ENCODE measurements around the gene EIF4G3. TPM values are rescaled to one million over a fixed set of nuclear protein-coding genes. Genes with fewer than 3 reads are reported as not detected.
A peak's percentile ranks its signal among the peaks of the same experiment; 100 is the strongest.

The EIF4G3 gene
- polyA plus RNA-seq, 1 donor (not counting 4 experiments of a cell fraction or from before 2014, with no cell fraction given), result 44.6 TPM

- H4K20me1 ChIP-seq (ENCODE audit: control insufficient read depth, extremely low read depth, insufficient read depth, low read length), result no peaks in the 10 kb centered on the region
- H3K9ac ChIP-seq (ENCODE audit: control insufficient read depth, extremely low read depth, insufficient read depth, low read length), result no peak overlapping the region
- dilution Hi-C loops (cut with MboI; ENCODE audit: extremely low pct_ligation_motif_present, low sequenced_read_pairs), result no loop called here
- H3K27ac ChIP-seq (ENCODE audit: control insufficient read depth, insufficient read depth, low read length), result no peak overlapping the region
- H3K79me2 ChIP-seq (ENCODE audit: control insufficient read depth, insufficient read depth, low read length), result no peaks in the 10 kb centered on the region
- DNase-seq (ENCODE audit: low read depth, low spot score) (no peak), FAIRE-seq (no peak)
- TF ChIP-seq EZH2 (IDR thresholded peaks at IDR 0.05; ENCODE audit: low read length) (no peak), CTCF (optimal IDR thresholded peaks at IDR 0.05 in 1 of 3, IDR thresholded peaks at IDR 0.05 in 1 of 3, conservative IDR thresholded peaks at IDR 0.05 in 1 of 3; ENCODE audit: extremely low read depth in 1 of 3, insufficient read depth in 2 of 3, low read length in 3 of 3) (peak in 1 of 3 experiments; percentile 16)
- no peaks in the 10 kb centered on the region for H3K27me3 ChIP-seq (ENCODE audit: control insufficient read depth, extremely low read depth, insufficient read depth, low read length)
- no peaks in the 10 kb centered on the region for H3K9me1 ChIP-seq (ENCODE audit: control insufficient read depth, extremely low read depth, insufficient read depth, low read length)
- H3K4me1 ChIP-seq (ENCODE audit: control insufficient read depth, extremely low read depth, insufficient read depth, low read length), result peaks cover 10% of the 10 kb centered on the region
- H3K4me3 ChIP-seq (ENCODE audit: control insufficient read depth in 2 of 3, extremely low read depth in 1 of 3, insufficient read depth in 2 of 3, low read depth in 1 of 3, low read length in 3 of 3), result no peak overlapping the region
- H3K9me3 ChIP-seq (ENCODE audit: control insufficient read depth, low read depth, low read length), result no peaks in the 10 kb centered on the region
- no peaks in the 10 kb centered on the region for H3K36me3 ChIP-seq (ENCODE audit: control insufficient read depth in 2 of 2, extremely low read depth in 1 of 2, insufficient read depth in 2 of 2, low read length in 2 of 2)
- no peak overlapping the region for H3K4me2 ChIP-seq (ENCODE audit: control insufficient read depth, extremely low read depth, insufficient read depth, low read depth, low read length)
- H2AFZ ChIP-seq (ENCODE audit: control insufficient read depth, low read length), result no peak overlapping the region
These were observed 11.5 kb upstream of the EIF4G3 start for GRCh38 chr1:21188235-21188634.

GRCh38 chr1:21185221-21185731 is 8.6 kb upstream of the EIF4G3 start:
- Histone ChIP-seq H3K4me3 (ENCODE audit: control insufficient read depth in 2 of 3, extremely low read depth in 1 of 3, insufficient read depth in 2 of 3, low read depth in 1 of 3, low read length in 3 of 3) (no peak overlapping the region), H3K9me1 (ENCODE audit: control insufficient read depth, extremely low read depth, insufficient read depth, low read length) (no peaks in the 10 kb centered on the region), H3K79me2 (ENCODE audit: control insufficient read depth, insufficient read depth, low read length) (no peaks in the 10 kb centered on the region), H3K27me3 (ENCODE audit: control insufficient read depth, extremely low read depth, insufficient read depth, low read length) (no peaks in the 10 kb centered on the region), H3K4me2 (ENCODE audit: control insufficient read depth, extremely low read depth, insufficient read depth, low read depth, low read length) (no peak overlapping the region), H3K4me1 (ENCODE audit: control insufficient read depth, extremely low read depth, insufficient read depth, low read length) (peaks cover 4% of the 10 kb centered on the region), H4K20me1 (ENCODE audit: control insufficient read depth, extremely low read depth, insufficient read depth, low read length) (no peaks in the 10 kb centered on the region), H3K36me3 (ENCODE audit: control insufficient read depth in 2 of 2, extremely low read depth in 1 of 2, insufficient read depth in 2 of 2, low read length in 2 of 2) (no peaks in the 10 kb centered on the region), H3K9me3 (ENCODE audit: control insufficient read depth, low read depth, low read length) (no peaks in the 10 kb centered on the region), H3K9ac (ENCODE audit: control insufficient read depth, extremely low read depth, insufficient read depth, low read length) (no peak overlapping the region), H2AFZ (ENCODE audit: control insufficient read depth, low read length) (no peak overlapping the region), H3K27ac (ENCODE audit: control insufficient read depth, insufficient read depth, low read length) (no peak overlapping the region)
- FAIRE-seq (no peak), DNase-seq (ENCODE audit: low read depth, low spot score) (no peak)
- no peak for TF ChIP-seq EZH2 (IDR thresholded peaks at IDR 0.05; ENCODE audit: low read length)
- no peak for TF ChIP-seq CTCF (optimal IDR thresholded peaks at IDR 0.05 in 1 of 3, IDR thresholded peaks at IDR 0.05 in 1 of 3, conservative IDR thresholded peaks at IDR 0.05 in 1 of 3; ENCODE audit: extremely low read depth in 1 of 3, insufficient read depth in 2 of 3, low read length in 3 of 3)
- dilution Hi-C loops (cut with MboI; ENCODE audit: extremely low pct_ligation_motif_present, low sequenced_read_pairs), result no loop called here
